A549 (cell line): ENCODE measurements around the gene BCL6. TPM values are rescaled to one million over a fixed set of nuclear protein-coding genes. Genes with fewer than 3 reads are reported as not detected.

Experiments used
- ATAC-seq, 2 experiments: fragments of 200-7000 bp in 1 of 2; fragments of >200 bp in 1 of 2; cut with Nextera tagmentation in 1 of 2; cut with Tn5 transposase in 1 of 2; 3 replicates each; pipeline versions ENCODE4 v1.8.0 to v1.9.1; 2018 to 2020; ENCODE audit warnings: mild to moderate bottlenecking in 1 of 2, moderate library complexity in 1 of 2
- CTCF ChIA-PET: fragments of 300-600 bp; sonication (Branson Sonifier 250); formaldehyde crosslinking; extraction: SDS; loops from one replicate; lab custom pipeline; 2021; ENCODE audit warnings: antibody characterized with exemption, inconsistent platforms; lab: Yijun Ruan, JAX
- POLR2A ChIA-PET: fragments of 350-600 bp; formaldehyde crosslinking; extraction: SDS; loops from one replicate; lab custom pipeline; 2021; ENCODE audit warnings: antibody characterized with exemption, inconsistent platforms; lab: Yijun Ruan, JAX
- DNase-seq, 2 experiments: peaks; one replicate each; pipeline versions ENCODE4 v3.0.0 to v3.0.0-alpha.2; 2011 to 2016; ENCODE audit warnings: low read depth in 1 of 2, low spot score in 1 of 2
- FAIRE-seq: peaks from 2 replicates; lab custom pipeline; 2011; peaks lifted over from hg19 to GRCh38; lab: Jason Lieb, UNC
- H3K27ac ChIP-seq, 2 experiments: fragments of >200 bp; sonication (Bioruptor Twin); formaldehyde crosslinking; 3 replicates each; pipeline ENCODE4 v1.5.1; 2016 to 2017
- H3K4me1 ChIP-seq: fragments of >200 bp; sonication (Bioruptor Twin); formaldehyde crosslinking; 3 replicates; pipeline ENCODE4 v1.6.1; 2016
- H3K4me2 ChIP-seq: fragments of >200 bp; sonication (Bioruptor Twin); formaldehyde crosslinking; 3 replicates; pipeline ENCODE4 v1.6.1; 2016
- H3K4me3 ChIP-seq: fragments of >200 bp; sonication (Bioruptor Twin); formaldehyde crosslinking; 3 replicates; pipeline ENCODE4 v1.5.1; 2016
- H3K9me3 ChIP-seq: fragments of >200 bp; sonication (Bioruptor Twin); formaldehyde crosslinking; 3 replicates; pipeline ENCODE4 v1.6.1; 2016
- ATOH8 ChIP-seq: fragments of 250-450 bp; sonication (Bioruptor Pico); IDR thresholded peaks from 2 replicates; pipeline ENCODE4 v1.5.0; 2020; ENCODE audit warnings: low read depth, mild to moderate bottlenecking, moderate library complexity
- BHLHE40 ChIP-seq: IDR thresholded peaks from 2 replicates; pipeline ENCODE4 v1.6.1; 2012; ENCODE audit warnings: low read depth, low read length, inconsistent platforms
- CBX2 ChIP-seq: fragments of 200-600 bp; sonication (generic); IDR thresholded peaks from 2 replicates; pipeline ENCODE4 v1.6.1; 2016; ENCODE audit warnings: low read depth, mild to moderate bottlenecking, borderline replicate concordance
- E2F6 ChIP-seq: IDR thresholded peaks from 2 replicates; pipeline ENCODE4 v1.6.1; 2012; ENCODE audit warnings: low read depth, borderline replicate concordance
- EHF ChIP-seq: fragments of 250-450 bp; sonication (Bioruptor Pico); IDR thresholded peaks from 2 replicates; pipeline ENCODE4 v1.5.0; 2020; ENCODE audit warnings: mild to moderate bottlenecking
- ELK1 ChIP-seq: fragments of 150-350 bp; IDR thresholded peaks from 2 replicates; pipeline ENCODE4 v1.6.1; 2014; ENCODE audit warnings: low read depth, mild to moderate bottlenecking, low read length
- EP300 ChIP-seq, 2 experiments: fragments of >200 bp; sonication (Bioruptor Twin); formaldehyde crosslinking; IDR thresholded peaks; 2 replicates in 1 of 2; 3 replicates in 1 of 2; pipeline ENCODE4 v1.6.1; 2016 to 2017
- ESRRA ChIP-seq: fragments of 150-350 bp; IDR thresholded peaks from 2 replicates; pipeline ENCODE4 v1.6.1; 2014; ENCODE audit warnings: mild to moderate bottlenecking, low read length, borderline replicate concordance
- FOSL2 ChIP-seq, 2 experiments: fragments of 450-650 bp in 1 of 2; fragments of >200 bp in 1 of 2; sonication (Bioruptor Twin) in 1 of 2; formaldehyde crosslinking; IDR thresholded peaks; 2 replicates each; pipeline versions ENCODE4 v1.5.0 to v1.6.1; 2016 to 2020; ENCODE audit warnings: mild to moderate bottlenecking in 1 of 2, moderate library complexity in 1 of 2
- GATA3 ChIP-seq: IDR thresholded peaks from 2 replicates; pipeline ENCODE4 v1.6.1; 2012; ENCODE audit warnings: borderline replicate concordance
- HDAC2 ChIP-seq: fragments of 200-600 bp; sonication (generic); IDR thresholded peaks from 2 replicates; pipeline ENCODE4 v1.6.1; 2016
- HEYL ChIP-seq: fragments of 250-450 bp; sonication (Bioruptor Pico); IDR thresholded peaks from 2 replicates; pipeline ENCODE4 v1.8.0; 2021; ENCODE audit warnings: mild to moderate bottlenecking, moderate library complexity
- HMGXB4 ChIP-seq: fragments of 250-450 bp; sonication (Bioruptor Pico); IDR thresholded peaks from 2 replicates; pipeline ENCODE4 v1.5.0; 2021; ENCODE audit warnings: mild to moderate bottlenecking, moderate library complexity, borderline replicate concordance
- HOXA7 ChIP-seq: fragments of 250-450 bp; sonication (Bioruptor Pico); IDR thresholded peaks from 2 replicates; pipeline ENCODE4 v1.5.0; 2020; ENCODE audit warnings: mild to moderate bottlenecking, moderate library complexity
- HOXB5 ChIP-seq: fragments of 250-450 bp; sonication (Bioruptor Pico); IDR thresholded peaks from 2 replicates; pipeline ENCODE4 v1.5.0; 2020; ENCODE audit warnings: mild to moderate bottlenecking, moderate library complexity
- MAX ChIP-seq: IDR thresholded peaks from 2 replicates; pipeline ENCODE4 v1.6.1; 2012
- MAZ ChIP-seq: fragments of 150-350 bp; IDR thresholded peaks from 2 replicates; pipeline ENCODE4 v1.6.1; 2014; ENCODE audit warnings: antibody characterized with exemption, low read depth, low read length, borderline replicate concordance
- PHF8 ChIP-seq: fragments of 200-600 bp; sonication (generic); IDR thresholded peaks from 2 replicates; pipeline ENCODE4 v1.6.1; 2016; ENCODE audit warnings: low read depth, mild to moderate bottlenecking, antibody characterized with exemption, moderate library complexity, borderline replicate concordance
- RARB ChIP-seq: fragments of 250-450 bp; sonication (Bioruptor Pico); IDR thresholded peaks from 2 replicates; pipeline ENCODE4 v1.8.0; 2021; ENCODE audit warnings: mild to moderate bottlenecking, moderate library complexity
- RCOR1 ChIP-seq: fragments of 150-350 bp; IDR thresholded peaks from 2 replicates; pipeline ENCODE4 v1.6.1; 2014; ENCODE audit warnings: antibody characterized with exemption, low read length, low read depth
- RFX5 ChIP-seq: fragments of 450-650 bp; IDR thresholded peaks from 2 replicates; pipeline ENCODE4 v1.7.1; 2014; ENCODE audit warnings: antibody characterized with exemption, mild to moderate bottlenecking, moderate library complexity
- RNF2 ChIP-seq: fragments of 200-600 bp; sonication (generic); IDR thresholded peaks from 2 replicates; pipeline ENCODE4 v1.6.1; 2016; ENCODE audit warnings: low read depth, mild to moderate bottlenecking, antibody characterized with exemption, moderate library complexity, borderline replicate concordance
- SREBF2 ChIP-seq: fragments of 450-650 bp; IDR thresholded peaks from 2 replicates; pipeline ENCODE4 v1.6.1; 2014; ENCODE audit warnings: mild to moderate bottlenecking, moderate library complexity
- TP53 ChIP-seq: fragments of 250-450 bp; sonication (Bioruptor Pico); IDR thresholded peaks from 2 replicates; pipeline ENCODE4 v1.5.0; 2021; ENCODE audit warnings: mild to moderate bottlenecking, moderate library complexity
- ZC3H11A ChIP-seq: fragments of 450-650 bp; IDR thresholded peaks from 2 replicates; pipeline ENCODE4 v1.6.1; 2014; ENCODE audit warnings: antibody characterized with exemption, mild to moderate bottlenecking
- WGBS: methylation state at CpG from one replicate; pipeline ENCODE4 v1.1.6; 2017; ENCODE audit errors: missing lambda C conversion rate; 5-methylcytosine and 5-hydroxymethylcytosine counted together
- polyA plus RNA-seq, 4 experiments: library from polyadenylated mRNA; depleted of rRNA in 3 of 4; stranded (reverse); fragments of >200 nt; fragmentation: RNase III in 1 of 4; extraction: RNeasy Plus Mini Kit Qiagen cat#74134 plus additional on column Dnase treatment in 1 of 4; gene quantifications; 2 replicates in 3 of 4; 3 replicates in 1 of 4; pipeline ENCODE4 v1.2.3, GENCODE V29; 2011 to 2017

BCL6 gene
- polyA plus RNA-seq, 2 of the 4 experiments (the other 2 are of a cell fraction): 7.0 to 10.4 TPM

GRCh38 chr3:187719628-187720336 is 25.5 kb downstream of the BCL6 start:
- Histone ChIP-seq H3K4me2 (no peak overlapping the region), H3K4me1 (no peaks in the 10 kb centered on the region), H3K4me3 (no peak overlapping the region), H3K27ac (no peak overlapping the region), H3K9me3 (no peaks in the 10 kb centered on the region)
- ChIA-PET CTCF (interaction anchor here (0.7 to 3.5 kb wide), 8 partner anchors 16 to 1236 kb away, joined by 3 to 13 read pairs (median 3); partner anchors contain the start of gene RPL39L), POLR2A (no interaction called here)
- ATAC-seq (no peak), DNase-seq (no peak), FAIRE-seq (no peak)
- 48% methylated on average over 3 of the region's 6 CpGs for WGBS
- TF ChIP-seq ELK1: no peak

GRCh38 chr3:187718802-187719201 is 26.5 kb downstream of the BCL6 start:
- ChIA-PET CTCF (interaction anchor here (0.7 to 5.8 kb wide), 6 partner anchors 9 to 498 kb away, joined by 3 to 67 read pairs (median 3); no protein-coding TSS in a partner anchor), POLR2A (no interaction called here)
- H3K4me2 ChIP-seq: no peak overlapping the region
- TF ChIP-seq SREBF2: no peak
- TF ChIP-seq EP300 (IDR thresholded peaks at IDR 0.05): no peak
- no peak for TF ChIP-seq HOXB5 (CRISPR knock-in tag)
- TF ChIP-seq TP53 (CRISPR knock-in tag): no peak
- TF ChIP-seq RFX5: no peak
- TF ChIP-seq RARB (CRISPR knock-in tag): no peak
- TF ChIP-seq GATA3: no peak
- no peak for TF ChIP-seq PHF8
- no peak for FAIRE-seq
- H3K4me3 ChIP-seq: no peak overlapping the region
- no peak for DNase-seq
- no peak for ATAC-seq
- H3K4me1 ChIP-seq: no peaks in the 10 kb centered on the region
- no peak overlapping the region for H3K27ac ChIP-seq
- 96% methylated on average over 5 of the region's 5 CpGs for WGBS
- H3K9me3 ChIP-seq: no peaks in the 10 kb centered on the region

GRCh38 chr3:187717572-187717971 is 27.7 kb downstream of the BCL6 start:
- no peak for ATAC-seq
- CTCF ChIA-PET: interaction anchor here (1.0 to 5.8 kb wide), 5 partner anchors 8 to 399 kb away, joined by 3 to 67 read pairs (median 3); no protein-coding TSS in a partner anchor
- TF ChIP-seq TP53 (CRISPR knock-in tag) (no peak), E2F6 (no peak), ATOH8 (no peak), HMGXB4 (no peak), RNF2 (no peak), ZC3H11A (no peak), CBX2 (no peak), RCOR1 (no peak), RFX5 (no peak), ESRRA (no peak), MAX (no peak), ELK1 (no peak), EHF (CRISPR knock-in tag) (no peak), FOSL2 (IDR thresholded peaks at IDR 0.05) (no peak), FOSL2 (CRISPR knock-in tag; IDR thresholded peaks at IDR 0.05) (no peak), MAZ (no peak), BHLHE40 (no peak), HDAC2 (no peak), HOXA7 (CRISPR knock-in tag) (no peak), HEYL (no peak)
- TF ChIP-seq, all 56 proteins: peak for 0
- FAIRE-seq: no peak
- Histone ChIP-seq H3K27ac (no peak overlapping the region), H3K4me3 (no peak overlapping the region), H3K4me1 (no peaks in the 10 kb centered on the region), H3K4me2 (no peak overlapping the region), H3K9me3 (no peaks in the 10 kb centered on the region)
- POLR2A ChIA-PET: no interaction called here
- WGBS: 23% methylated on average over 1 of the region's 1 CpG
- no peak for DNase-seq
